CD4-positive, alpha-beta T cell (primary cell): ENCODE measurements around the gene GDPD2. TPM values are rescaled to one million over a fixed set of nuclear protein-coding genes. Genes with fewer than 3 reads are reported as not detected.

Experiments used
- ATAC-seq: fragments of 200-7000 bp; cut with Tn5 transposase; one replicate; pipeline ENCODE4 v1.10.0; 2022; ENCODE audit warnings: mild to moderate bottlenecking; ENCODE audit not compliant: poor library complexity
- CTCF ChIA-PET: fragments of 350-600 bp; sonication (Branson Sonifier 250); formaldehyde crosslinking; loops from one replicate; lab custom pipeline; 2021; ENCODE audit warnings: antibody characterized with exemption, inconsistent platforms; lab: Charles Lee
- POLR2A ChIA-PET: fragments of 350-600 bp; sonication (Branson Sonifier 250); formaldehyde crosslinking; loops from one replicate; lab custom pipeline; 2021; ENCODE audit warnings: antibody characterized with exemption, inconsistent platforms; lab: Charles Lee
- DNase-seq, 14 experiments: peaks; one replicate each; pipeline ENCODE4 v3.0.0-alpha.2; 2013 to 2020; ENCODE audit warnings: mixed read lengths in 2 of 14
- H3K27ac ChIP-seq, 2 donors: one replicate each; pipeline versions ENCODE4 v1.5.1 to v1.7.0; 2013; ENCODE audit warnings: low read length in 2 of 2, low read depth in 1 of 2, mild to moderate bottlenecking in 1 of 2
- H3K27me3 ChIP-seq, 2 experiments: 1 replicate in 1 of 2; 2 replicates in 1 of 2; pipeline versions ENCODE4 v1.6.1 to v1.7.0; 2013; ENCODE audit warnings: low read length in 2 of 2, control low read depth in 1 of 2, mild to moderate bottlenecking in 1 of 2, moderate library complexity in 1 of 2; ENCODE audit not compliant: insufficient read depth in 2 of 2, control insufficient read depth in 1 of 2
- H3K36me3 ChIP-seq: one replicate; pipeline ENCODE4 v1.6.1; 2013; ENCODE audit warnings: low read length, control low read depth; ENCODE audit not compliant: insufficient read depth
- H3K4me1 ChIP-seq: one replicate; pipeline ENCODE4 v1.6.1; 2013; ENCODE audit warnings: low read length, control low read depth; ENCODE audit not compliant: insufficient read depth
- H3K4me3 ChIP-seq: one replicate; pipeline ENCODE4 v1.5.1; 2013; ENCODE audit warnings: mild to moderate bottlenecking, low read length, moderate library complexity
- H3K9me3 ChIP-seq, 2 experiments: 1 replicate in 1 of 2; 2 replicates in 1 of 2; pipeline versions ENCODE4 v1.6.1 to v1.7.0; 2013; ENCODE audit warnings: low read length in 2 of 2, mild to moderate bottlenecking in 2 of 2, control low read depth in 1 of 2, moderate library complexity in 1 of 2; ENCODE audit not compliant: control insufficient read depth in 1 of 2, insufficient read depth in 1 of 2
- H3K27ac Mint-ChIP-seq: one replicate; pipeline ENCODE4 v1.8.0; 2020; ENCODE audit warnings: mixed read lengths
- H3K27me3 Mint-ChIP-seq: one replicate; pipeline ENCODE4 v1.8.0; 2021; ENCODE audit warnings: mixed read lengths
- H3K36me3 Mint-ChIP-seq: one replicate; pipeline ENCODE4 v1.8.0; 2021; ENCODE audit warnings: low read depth, mixed read lengths
- H3K4me1 Mint-ChIP-seq: one replicate; pipeline ENCODE4 v1.8.0; 2021; ENCODE audit warnings: low read depth, mixed read lengths
- H3K4me3 Mint-ChIP-seq: one replicate; pipeline ENCODE4 v1.8.0; 2020; ENCODE audit warnings: mild to moderate bottlenecking, mixed read lengths
- H3K9me3 Mint-ChIP-seq: one replicate; pipeline ENCODE4 v1.8.0; 2020; ENCODE audit warnings: mixed read lengths
- intact Hi-C, 2 experiments: fragments of 100-400 bp; cut with DNase I in 1 of 2; cut with micrococcal nuclease in 1 of 2; formaldehyde crosslinking; loops; one replicate each; pipeline versions ENCODE4 v1.15.1 to v1.9.0; 2023 to 2025; cut with DNase I, micrococcal nuclease
- total RNA-seq, 174 experiments: library from RNA in 2 of 174; stranded (reverse) in 2 of 174; gene quantifications; one replicate each; pipeline ENCODE4 v1.2.3 and lab custom pipeline; 2021 to 2026
- TF ChIP-seq, protein P1 (sequence below): fragments of 200-600 bp; IDR thresholded peaks from one replicate; pipeline ENCODE4 v1.8.0; 2022; ENCODE audit warnings: antibody characterized with exemption, mild to moderate bottlenecking

GDPD2 gene
- total RNA-seq, 2 experiments from 2014 or later, result not detected

DNA sequence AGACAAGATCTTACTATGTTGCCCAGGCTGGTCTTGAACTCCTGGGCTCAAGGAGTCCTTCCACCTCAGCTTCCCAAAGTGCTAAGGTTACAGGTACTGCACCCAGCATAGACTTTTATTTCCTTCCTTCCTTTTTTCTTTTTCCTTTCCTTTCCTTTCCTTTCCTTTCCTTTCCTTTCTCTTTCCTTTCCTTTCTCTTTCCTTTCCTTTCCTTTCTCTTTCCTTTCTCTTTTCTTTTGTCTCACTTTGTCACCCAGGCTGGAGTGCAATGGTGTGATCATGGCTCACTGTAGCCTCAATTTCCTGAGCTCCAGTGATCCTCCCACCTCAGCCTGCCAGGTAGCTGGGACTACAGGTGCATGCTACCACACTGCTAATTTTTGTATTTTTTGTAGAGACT, 40.9 kb downstream of the GDPD2 start:
- intact Hi-C loops, result no loop called here
- ATAC-seq (no peak), DNase-seq (no peak)
- TF ChIP-seq, protein P1, sequence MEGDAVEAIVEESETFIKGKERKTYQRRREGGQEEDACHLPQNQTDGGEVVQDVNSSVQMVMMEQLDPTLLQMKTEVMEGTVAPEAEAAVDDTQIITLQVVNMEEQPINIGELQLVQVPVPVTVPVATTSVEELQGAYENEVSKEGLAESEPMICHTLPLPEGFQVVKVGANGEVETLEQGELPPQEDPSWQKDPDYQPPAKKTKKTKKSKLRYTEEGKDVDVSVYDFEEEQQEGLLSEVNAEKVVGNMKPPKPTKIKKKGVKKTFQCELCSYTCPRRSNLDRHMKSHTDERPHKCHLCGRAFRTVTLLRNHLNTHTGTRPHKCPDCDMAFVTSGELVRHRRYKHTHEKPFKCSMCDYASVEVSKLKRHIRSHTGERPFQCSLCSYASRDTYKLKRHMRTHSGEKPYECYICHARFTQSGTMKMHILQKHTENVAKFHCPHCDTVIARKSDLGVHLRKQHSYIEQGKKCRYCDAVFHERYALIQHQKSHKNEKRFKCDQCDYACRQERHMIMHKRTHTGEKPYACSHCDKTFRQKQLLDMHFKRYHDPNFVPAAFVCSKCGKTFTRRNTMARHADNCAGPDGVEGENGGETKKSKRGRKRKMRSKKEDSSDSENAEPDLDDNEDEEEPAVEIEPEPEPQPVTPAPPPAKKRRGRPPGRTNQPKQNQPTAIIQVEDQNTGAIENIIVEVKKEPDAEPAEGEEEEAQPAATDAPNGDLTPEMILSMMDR, result no peak
- ChIA-PET CTCF (no interaction called here), POLR2A (no interaction called here)
- H3K27ac ChIP-seq, result no peak overlapping the region
- no peaks in the 10 kb centered on the region for H3K27me3 ChIP-seq
- H3K9me3 Mint-ChIP-seq, result no peaks in the 10 kb centered on the region
- H3K36me3 Mint-ChIP-seq, result peaks cover 10% of the 10 kb centered on the region
- H3K4me3 ChIP-seq, result no peak overlapping the region
- H3K27ac Mint-ChIP-seq, result no peak overlapping the region
- H3K4me1 Mint-ChIP-seq, result no peaks in the 10 kb centered on the region
- no peaks in the 10 kb centered on the region for H3K4me1 ChIP-seq
- no peak overlapping the region for H3K4me3 Mint-ChIP-seq
- H3K9me3 ChIP-seq, result no peaks in the 10 kb centered on the region
- H3K36me3 ChIP-seq, result peaks cover 2% of the 10 kb centered on the region
- H3K27me3 Mint-ChIP-seq, result no peaks in the 10 kb centered on the region

DNA sequence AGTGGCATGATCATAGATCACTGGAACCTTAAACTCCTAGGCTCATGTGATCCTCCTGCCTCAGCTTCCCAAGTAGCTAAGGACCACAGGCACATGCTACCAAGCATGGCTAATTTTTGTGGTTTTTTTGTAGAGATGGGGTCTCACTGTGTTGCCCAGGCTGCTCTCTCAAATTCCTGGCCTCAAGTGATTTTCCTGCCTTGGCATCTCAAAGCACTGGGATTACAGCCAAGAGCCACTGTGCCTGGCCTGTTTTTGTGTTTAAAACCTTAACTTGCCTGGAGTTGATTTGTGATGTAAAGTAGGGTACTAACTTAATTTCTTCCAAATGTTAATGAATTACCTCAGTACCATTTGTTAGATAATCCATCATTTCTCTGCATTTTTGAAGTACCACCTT, 43.9 kb downstream of the GDPD2 start:
- ChIA-PET POLR2A (no interaction called here), CTCF (no interaction called here)
- TF ChIP-seq, protein P1, result no peak
- H3K27ac ChIP-seq, result no peak overlapping the region
- no peaks in the 10 kb centered on the region for H3K36me3 ChIP-seq
- DNase-seq (no peak), ATAC-seq (no peak)
- no peak overlapping the region for H3K27ac Mint-ChIP-seq
- no peak overlapping the region for H3K4me3 Mint-ChIP-seq
- no peak overlapping the region for H3K4me3 ChIP-seq
- H3K9me3 Mint-ChIP-seq, result no peaks in the 10 kb centered on the region
- peaks cover 16% of the 10 kb centered on the region for H3K4me1 Mint-ChIP-seq
- H3K36me3 Mint-ChIP-seq, result peaks cover 5% of the 10 kb centered on the region
- H3K9me3 ChIP-seq, result no peaks in the 10 kb centered on the region
- peaks cover 3% of the 10 kb centered on the region for H3K4me1 ChIP-seq
- H3K27me3 ChIP-seq, result no peaks in the 10 kb centered on the region
- H3K27me3 Mint-ChIP-seq, result no peaks in the 10 kb centered on the region
- intact Hi-C loops, result no loop called here

DNA sequence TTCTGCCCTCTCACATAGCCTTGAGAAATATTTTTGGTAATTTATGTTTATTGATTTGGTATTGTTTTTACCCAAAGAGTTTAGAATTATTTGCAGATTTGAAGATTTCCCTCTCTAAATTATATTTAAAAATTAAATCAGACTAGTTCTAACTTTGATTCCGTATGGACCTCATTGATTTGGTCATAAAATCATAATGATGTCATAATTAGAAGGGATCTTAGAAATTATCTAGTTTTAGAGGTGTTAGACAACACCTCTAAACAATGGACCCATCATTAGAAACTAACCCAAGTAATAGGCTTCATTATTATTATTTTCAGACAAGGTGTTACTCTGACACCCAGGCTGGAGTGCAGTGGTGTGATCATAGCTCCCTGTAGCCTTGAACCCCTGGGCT, 45.6 kb downstream of the GDPD2 start:
- DNase-seq (no peak), ATAC-seq (no peak)
- peaks cover 5% of the 10 kb centered on the region for H3K36me3 Mint-ChIP-seq
- H3K4me3 Mint-ChIP-seq, result no peak overlapping the region
- CTCF ChIA-PET, result no interaction called here
- H3K27ac Mint-ChIP-seq, result no peak overlapping the region
- H3K4me3 ChIP-seq, result no peak overlapping the region
- peaks cover 3% of the 10 kb centered on the region for H3K4me1 ChIP-seq
- H3K27ac ChIP-seq, result no peak overlapping the region
- H3K27me3 ChIP-seq, result no peaks in the 10 kb centered on the region
- intact Hi-C loops, result no loop called here
- POLR2A ChIA-PET, result no interaction called here
- H3K9me3 ChIP-seq, result no peaks in the 10 kb centered on the region
- no peaks in the 10 kb centered on the region for H3K36me3 ChIP-seq
- no peaks in the 10 kb centered on the region for H3K9me3 Mint-ChIP-seq
- H3K4me1 Mint-ChIP-seq, result peaks cover 16% of the 10 kb centered on the region
- TF ChIP-seq, protein P1, result no peak
- no peaks in the 10 kb centered on the region for H3K27me3 Mint-ChIP-seq
